GM23338 (cell line): ENCODE measurements around the gene UBE2R2.

Experiments
- CREB1 ChIP-seq: fragments of 250-450 bp; sonication (Bioruptor Pico); IDR thresholded peaks from 2 replicates; pipeline ENCODE4 v1.5.0; 2020; ENCODE audit warnings: low read depth, mild to moderate bottlenecking, moderate library complexity
- CTCF ChIP-seq, 2 experiments: fragments of 200-600 bp in 1 of 2; sonication (generic) in 1 of 2; conservative IDR thresholded peaks; 2 replicates each; pipeline versions ENCODE4 v1.5.1 to v1.6.1; 2016 to 2017; ENCODE audit warnings: antibody characterized with exemption in 2 of 2, low read depth in 2 of 2, mild to moderate bottlenecking in 2 of 2, moderate library complexity in 1 of 2
- EZH2 ChIP-seq: fragments of 200-600 bp; sonication (generic); IDR thresholded peaks from one replicate; pipeline ENCODE4 v1.8.0; 2017; ENCODE audit warnings: antibody characterized with exemption, mild to moderate bottlenecking, low read depth; ENCODE audit not compliant: unreplicated experiment
- EZH2phosphoT487 ChIP-seq: fragments of 200-600 bp; sonication (generic); IDR thresholded peaks from one replicate; pipeline ENCODE4 v1.8.1; 2018; ENCODE audit warnings: antibody characterized with exemption; ENCODE audit not compliant: unreplicated experiment
- JUNB ChIP-seq: IDR thresholded peaks from one replicate; pipeline ENCODE4 v1.6.1; 2016; ENCODE audit warnings: antibody characterized with exemption; ENCODE audit not compliant: unreplicated experiment
- NANOG ChIP-seq: IDR thresholded peaks from 2 replicates; pipeline ENCODE4 v1.6.1; 2016; ENCODE audit warnings: antibody characterized with exemption, borderline replicate concordance
- POLR2AphosphoS5 ChIP-seq: IDR thresholded peaks from 2 replicates; pipeline ENCODE4 v1.6.1; 2016; ENCODE audit warnings: antibody characterized with exemption, low read depth
- REST ChIP-seq: IDR thresholded peaks from one replicate; pipeline ENCODE4 v1.6.1; 2018; ENCODE audit warnings: antibody characterized with exemption; ENCODE audit not compliant: unreplicated experiment

- TF ChIP-seq CTCF (conservative IDR thresholded peaks at IDR 0.05; ENCODE audit: low read depth in 2 of 2) (no peak), REST (no peak), POLR2AphosphoS5 (no peak), EZH2phosphoT487 (no peak), CREB1 (CRISPR knock-in tag) (no peak), JUNB (no peak), NANOG (no peak), EZH2 (no peak)
Observed at GRCh38 chr9:33795819-33796218, 21.1 kb upstream of the UBE2R2 start.
